ENCODE measurements around the gene MTMR11.

The MTMR11 gene

DNA sequence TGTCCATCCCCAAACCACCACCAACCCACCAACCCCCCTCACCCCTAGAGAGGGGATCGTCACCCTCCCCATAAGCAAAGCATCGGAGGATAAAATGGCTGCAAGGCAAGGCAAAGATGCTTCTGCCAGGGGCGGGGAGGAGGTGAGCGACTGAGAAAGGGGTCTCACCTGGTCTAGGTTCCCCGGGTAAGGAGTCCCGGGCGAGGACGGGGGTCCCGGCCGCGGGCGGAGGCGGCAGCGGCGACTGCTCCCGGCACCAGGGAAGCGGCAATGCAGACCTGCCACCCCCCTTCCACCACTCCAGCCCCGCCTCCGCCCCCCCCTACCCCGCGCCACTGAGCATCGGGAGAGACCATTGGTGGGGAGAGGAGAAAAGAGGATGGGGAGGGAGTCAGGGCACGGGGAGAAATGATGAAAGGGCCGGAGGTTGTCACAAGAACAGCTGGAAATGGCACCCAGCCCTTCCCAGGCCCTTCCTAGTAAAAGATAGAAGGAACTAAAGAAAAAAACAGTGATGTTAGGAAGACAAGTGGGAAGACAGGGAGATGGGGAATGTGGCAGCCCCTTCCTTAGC lies 19.0 kb downstream of the MTMR11 start, which contains the start of gene SV2A:
Gene SV2A, minus strand, starts transcription at position 274 of the 574 bp plus-strand sequence. CDS start 4,004 bp downstream, outside the sequence.
- Histone ChIP-seq H3K4me1 (ENCODE audit: insufficient read depth, low read length) (peaks cover 22% of the 10 kb centered on the region), H3K27ac (ENCODE audit: low read depth, low read length) (no peak within 1 kb of the TSS), H3K9ac (ENCODE audit: low read length) (peak within 1 kb of the TSS; percentile 53)

DNA sequence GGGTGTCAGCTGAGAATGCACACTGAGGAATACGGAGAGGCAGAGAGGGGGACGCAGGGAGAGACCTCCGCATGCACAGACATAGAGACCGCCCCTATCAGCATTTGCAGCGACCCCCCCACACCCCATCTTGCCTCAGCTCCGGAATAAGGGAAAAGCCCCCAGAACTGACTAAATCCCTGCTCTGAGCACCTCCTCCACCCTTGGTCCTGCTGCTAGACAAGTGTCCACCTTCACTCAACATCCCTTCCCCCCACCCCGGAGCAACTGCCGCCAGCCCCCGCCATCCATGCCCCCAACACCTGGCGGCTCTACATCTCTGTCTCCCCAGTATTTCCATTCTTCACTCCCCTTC lies 19.8 kb downstream of the MTMR11 start:
- Histone ChIP-seq H3K4me3 (ENCODE audit: low read depth in 1 of 2, low read length in 2 of 2) (peak overlapping the region in 1 of 2 donors; percentile 88), H3K36me3 (ENCODE audit: insufficient read depth, low read length) (peaks cover 8% of the 10 kb centered on the region), H3K9ac (ENCODE audit: low read length) (no peak overlapping the region), H3K27ac (ENCODE audit: low read depth, low read length) (no peak overlapping the region), H3K27me3 (ENCODE audit: control insufficient read depth in 1 of 2, insufficient read depth in 2 of 2, low read length in 2 of 2) (no peaks in the 10 kb centered on the region), H3K4me1 (ENCODE audit: insufficient read depth, low read length) (peaks cover 22% of the 10 kb centered on the region), H3K9me3 (ENCODE audit: low read length) (no peaks in the 10 kb centered on the region)

More for the DNA sequence above, 19.0 kb downstream of the MTMR11 start, which contains the start of gene SV2A:
- no peaks in the 10 kb centered on the region for H3K9me3 ChIP-seq (ENCODE audit: low read length)
- H3K4me3 ChIP-seq (ENCODE audit: low read depth in 1 of 2, low read length in 2 of 2) = peak within 1 kb of the TSS; percentile 47 to 88
- H3K36me3 ChIP-seq (ENCODE audit: insufficient read depth, low read length) = peaks cover 12% of the 10 kb centered on the region
- H3K27me3 ChIP-seq (ENCODE audit: control insufficient read depth in 1 of 2, insufficient read depth in 2 of 2, low read length in 2 of 2) = no peaks in the 10 kb centered on the region

DNA sequence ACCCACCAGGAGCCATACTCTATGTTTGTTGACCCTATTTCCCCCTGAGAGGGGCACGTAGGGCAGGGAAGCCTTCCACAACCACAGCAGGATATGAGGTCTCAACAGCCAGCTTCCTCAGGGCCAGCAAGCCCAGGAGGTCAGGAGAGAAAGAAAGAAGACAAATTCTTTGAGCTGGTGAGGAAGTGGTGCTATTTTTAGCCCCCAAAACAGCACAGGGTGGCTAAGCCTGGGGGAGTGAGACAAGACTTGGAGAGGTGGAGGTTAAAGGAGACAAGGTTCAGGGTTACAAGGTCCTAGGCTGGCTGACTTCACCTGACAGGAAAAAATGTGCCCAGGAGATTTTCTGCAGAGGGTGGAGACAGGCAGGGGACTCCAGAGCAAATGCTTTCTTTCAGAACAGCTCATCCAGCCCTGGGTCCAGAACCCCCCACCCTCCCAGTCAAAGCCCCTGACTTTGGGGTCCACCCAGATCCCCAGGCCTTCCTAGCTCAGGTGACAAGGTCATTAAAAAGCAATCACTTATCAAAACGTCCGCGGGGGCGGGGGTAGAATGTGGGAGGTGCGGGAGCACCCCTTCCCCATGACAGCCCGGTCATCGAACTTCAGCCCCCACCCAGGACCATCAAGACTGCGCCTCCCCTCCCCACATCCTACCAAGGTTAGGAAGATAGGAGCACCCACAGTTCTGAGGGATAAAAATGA lies 20.3 kb downstream of the MTMR11 start:
- Histone ChIP-seq H3K36me3 (ENCODE audit: insufficient read depth, low read length) (peaks cover 8% of the 10 kb centered on the region), H3K9ac (ENCODE audit: low read length) (no peak overlapping the region), H3K4me3 (ENCODE audit: low read depth in 1 of 2, low read length in 2 of 2) (peak overlapping the region in 1 of 2 donors; percentile 88), H3K27ac (ENCODE audit: low read depth, low read length) (no peak overlapping the region), H3K9me3 (ENCODE audit: low read length) (no peaks in the 10 kb centered on the region), H3K4me1 (ENCODE audit: insufficient read depth, low read length) (peaks cover 22% of the 10 kb centered on the region), H3K27me3 (ENCODE audit: control insufficient read depth in 1 of 2, insufficient read depth in 2 of 2, low read length in 2 of 2) (no peaks in the 10 kb centered on the region)

DNA sequence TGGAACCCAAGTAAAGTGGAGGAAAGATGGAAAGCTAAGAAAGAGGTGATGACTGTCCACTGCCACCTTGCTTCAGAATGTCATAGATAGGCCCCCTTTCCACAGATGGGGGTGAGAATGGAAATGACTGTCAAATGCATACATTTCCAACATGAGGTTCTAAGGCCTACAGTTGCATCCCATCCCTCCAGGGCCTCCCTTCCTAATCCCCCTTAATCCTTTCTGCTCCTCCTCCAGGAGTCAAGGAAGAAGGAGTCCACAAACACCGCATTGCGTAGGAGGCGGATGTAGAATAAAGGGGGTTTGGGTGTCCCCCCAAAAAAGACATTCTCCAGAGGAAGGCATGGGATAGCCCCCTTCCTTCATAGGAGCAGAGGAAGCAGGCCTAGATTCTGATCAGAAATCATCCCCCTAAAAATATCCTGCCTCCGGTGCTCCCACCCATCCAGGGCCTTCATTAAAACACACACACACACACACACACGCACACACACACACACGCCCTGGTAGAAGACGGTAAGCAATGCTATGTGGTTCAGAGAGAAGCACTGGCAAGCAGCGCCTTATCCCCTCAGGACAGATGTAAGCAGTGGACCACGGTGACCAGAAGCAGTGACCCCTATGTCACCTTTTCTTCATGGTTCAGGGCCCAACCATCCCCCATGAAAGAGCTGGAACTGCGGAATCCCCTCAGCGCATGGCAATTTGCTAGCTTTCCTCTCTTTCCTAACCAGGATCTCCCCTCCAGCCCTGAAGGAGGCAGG lies 21.1 kb downstream of the MTMR11 start:
- H3K9ac ChIP-seq (ENCODE audit: low read length) = no peak overlapping the region
- peaks cover 22% of the 10 kb centered on the region for H3K4me1 ChIP-seq (ENCODE audit: insufficient read depth, low read length)
- H3K27ac ChIP-seq (ENCODE audit: low read depth, low read length) = no peak overlapping the region
- H3K4me3 ChIP-seq (ENCODE audit: low read depth in 1 of 2, low read length in 2 of 2) = no peak overlapping the region
- peaks cover 8% of the 10 kb centered on the region for H3K36me3 ChIP-seq (ENCODE audit: insufficient read depth, low read length)
- no peaks in the 10 kb centered on the region for H3K27me3 ChIP-seq (ENCODE audit: control insufficient read depth in 1 of 2, insufficient read depth in 2 of 2, low read length in 2 of 2)
- H3K9me3 ChIP-seq (ENCODE audit: low read length) = no peaks in the 10 kb centered on the region

DNA sequence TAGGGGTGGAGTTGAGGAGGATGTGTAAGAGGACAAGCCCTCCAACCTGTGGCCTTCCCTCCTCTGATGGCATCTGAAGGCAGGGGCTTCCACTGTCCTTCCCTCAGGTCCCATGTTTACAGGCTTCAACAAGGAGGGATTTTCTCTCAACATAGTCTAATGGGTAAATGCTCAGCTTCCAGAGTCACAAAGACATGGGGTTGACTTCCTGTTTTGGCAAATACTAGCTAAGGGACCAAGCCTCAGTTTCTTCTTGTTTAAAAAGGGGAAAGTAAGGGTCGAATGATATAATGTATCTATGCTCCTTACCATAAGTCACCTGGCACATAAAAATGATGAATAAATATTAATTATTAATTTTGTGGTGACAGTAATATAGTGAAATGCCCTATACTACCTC lies 22.1 kb downstream of the MTMR11 start:
- no peak overlapping the region for H3K4me3 ChIP-seq (ENCODE audit: low read depth in 1 of 2, low read length in 2 of 2)
- no peak overlapping the region for H3K27ac ChIP-seq (ENCODE audit: low read depth, low read length)
- H3K9ac ChIP-seq (ENCODE audit: low read length) = no peak overlapping the region
- H3K9me3 ChIP-seq (ENCODE audit: low read length) = no peaks in the 10 kb centered on the region
- H3K36me3 ChIP-seq (ENCODE audit: insufficient read depth, low read length) = peaks cover 8% of the 10 kb centered on the region
- peaks cover 22% of the 10 kb centered on the region for H3K4me1 ChIP-seq (ENCODE audit: insufficient read depth, low read length)
- no peaks in the 10 kb centered on the region for H3K27me3 ChIP-seq (ENCODE audit: control insufficient read depth in 1 of 2, insufficient read depth in 2 of 2, low read length in 2 of 2)

DNA sequence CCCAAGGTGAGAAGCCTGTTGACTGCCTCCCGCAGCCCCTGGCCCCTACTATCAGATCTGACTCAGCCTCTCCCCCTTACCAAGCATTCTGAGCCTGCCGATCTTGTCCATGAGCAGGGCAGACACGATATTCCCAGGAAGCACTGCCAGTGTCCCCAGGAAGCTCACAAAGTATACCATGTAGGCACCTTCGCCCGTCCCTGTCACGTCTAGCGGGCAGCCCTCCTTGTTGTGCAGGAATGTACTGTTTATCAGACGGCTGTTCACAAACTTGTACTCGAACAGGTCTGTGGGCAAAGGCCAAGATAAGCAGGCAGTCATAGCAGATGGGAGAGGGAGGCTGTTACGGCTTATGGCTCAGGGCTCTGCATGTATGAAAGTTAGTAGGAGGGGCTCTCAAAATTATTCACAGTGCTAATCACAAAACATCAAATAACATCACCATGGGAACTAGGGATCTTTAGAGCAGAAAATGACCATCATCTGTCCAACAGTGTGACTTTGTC lies 30.1 kb downstream of the MTMR11 start:
- Histone ChIP-seq H3K27ac (ENCODE audit: low read depth, low read length) (no peak overlapping the region), H3K4me1 (ENCODE audit: insufficient read depth, low read length) (no peaks in the 10 kb centered on the region), H3K9ac (ENCODE audit: low read length) (no peak overlapping the region), H3K9me3 (ENCODE audit: low read length) (no peaks in the 10 kb centered on the region), H3K27me3 (ENCODE audit: control insufficient read depth in 1 of 2, insufficient read depth in 2 of 2, low read length in 2 of 2) (no peaks in the 10 kb centered on the region), H3K36me3 (ENCODE audit: insufficient read depth, low read length) (peaks cover 19% of the 10 kb centered on the region), H3K4me3 (ENCODE audit: low read depth in 1 of 2, low read length in 2 of 2) (no peak overlapping the region)

DNA sequence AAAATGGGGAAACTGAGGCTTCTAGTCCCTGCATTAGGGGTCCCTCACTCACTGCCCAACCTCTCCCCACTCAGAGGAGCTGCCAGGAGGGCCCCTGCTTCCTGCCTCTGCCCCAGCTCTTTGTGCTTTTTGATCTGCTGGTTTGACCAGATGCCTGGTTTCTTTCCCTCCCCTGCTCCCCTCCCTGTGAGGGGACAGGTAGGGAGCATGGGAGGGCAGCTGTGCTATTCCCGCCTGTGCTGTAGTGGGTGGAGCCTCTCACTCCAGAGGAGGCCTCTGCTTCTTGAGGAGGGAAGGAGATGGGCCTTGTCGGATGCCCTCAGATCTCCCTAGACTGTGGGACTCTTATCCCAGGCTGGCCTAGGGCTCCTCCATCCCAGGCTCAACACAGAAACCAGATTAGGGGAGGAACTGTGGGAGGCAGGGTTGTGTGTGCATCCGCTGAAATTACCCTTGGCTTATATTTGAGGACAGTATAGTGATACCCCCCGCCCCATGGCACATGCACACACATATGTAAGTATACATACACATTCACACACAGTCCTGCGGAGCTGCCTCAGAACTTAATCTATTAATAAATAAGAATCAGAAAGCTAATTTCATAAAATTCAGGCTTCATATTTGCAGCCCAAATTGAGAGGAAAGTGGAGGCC lies 32.7 kb downstream of the MTMR11 start:
- Histone ChIP-seq H3K9ac (ENCODE audit: low read length) (no peak overlapping the region), H3K9me3 (ENCODE audit: low read length) (no peaks in the 10 kb centered on the region)

DNA sequence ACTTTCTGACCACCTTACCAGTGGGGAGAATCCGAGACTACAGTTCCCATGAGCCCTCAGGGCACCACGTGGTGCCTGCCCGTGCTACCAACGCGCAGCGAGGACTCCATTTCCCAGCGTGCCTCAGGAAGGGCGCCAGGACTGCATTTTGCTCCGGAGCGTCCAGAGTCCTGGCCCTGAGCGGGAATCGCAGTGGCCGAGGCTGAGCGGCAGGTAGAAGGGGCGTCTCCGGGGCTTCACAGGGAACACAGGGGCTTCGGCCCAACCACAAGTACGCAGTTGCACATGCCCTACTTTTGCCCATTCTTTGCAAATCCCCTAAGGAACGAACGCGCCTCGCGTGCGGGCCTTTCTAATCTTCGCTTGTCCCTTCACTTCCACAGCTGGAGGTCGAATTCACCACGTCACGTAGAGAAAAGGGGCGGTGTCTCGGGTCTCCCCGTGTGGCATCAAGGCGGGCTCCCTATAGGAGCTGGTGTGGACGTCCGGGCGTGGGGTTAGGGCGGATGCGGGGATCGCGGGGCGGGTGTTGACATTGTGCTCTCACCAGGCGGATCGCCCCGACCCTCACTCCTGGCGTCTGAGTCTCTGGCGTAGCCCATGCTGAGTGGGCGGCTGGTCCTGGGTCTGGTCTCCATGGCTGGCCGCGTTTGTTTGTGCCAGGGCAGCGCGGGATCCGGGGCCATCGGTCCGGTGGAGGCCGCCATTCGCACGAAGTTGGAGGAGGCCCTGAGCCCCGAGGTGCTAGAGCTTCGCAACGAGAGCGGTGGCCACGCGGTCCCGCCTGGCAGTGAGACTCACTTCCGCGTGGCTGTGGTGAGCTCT lies 37.0 kb downstream of the MTMR11 start, which contains the start of gene BOLA1:
Gene BOLA1, plus strand, starts transcription at position 109 of the 825 bp plus-strand sequence. Its CDS starts 492 bp downstream, at position 601.
- peak within 1 kb of the TSS; percentile 72 to 96 for H3K4me3 ChIP-seq (ENCODE audit: low read depth in 1 of 2, low read length in 2 of 2)
- no peaks in the 10 kb centered on the region for H3K9me3 ChIP-seq (ENCODE audit: low read length)
- peaks cover 7% of the 10 kb centered on the region for H3K4me1 ChIP-seq (ENCODE audit: insufficient read depth, low read length)
- H3K27ac ChIP-seq (ENCODE audit: low read depth, low read length) = peak within 1 kb of the TSS; percentile 90
- peak within 1 kb of the TSS; percentile 82 for H3K9ac ChIP-seq (ENCODE audit: low read length)
- no peaks in the 10 kb centered on the region for H3K27me3 ChIP-seq (ENCODE audit: control insufficient read depth in 1 of 2, insufficient read depth in 2 of 2, low read length in 2 of 2)
- no peaks in the 10 kb centered on the region for H3K36me3 ChIP-seq (ENCODE audit: insufficient read depth, low read length)

More for the DNA sequence above, 32.7 kb downstream of the MTMR11 start:
- Histone ChIP-seq H3K27me3 (ENCODE audit: control insufficient read depth in 1 of 2, insufficient read depth in 2 of 2, low read length in 2 of 2) (no peaks in the 10 kb centered on the region), H3K27ac (ENCODE audit: low read depth, low read length) (no peak overlapping the region), H3K4me1 (ENCODE audit: insufficient read depth, low read length) (peaks cover 7% of the 10 kb centered on the region), H3K36me3 (ENCODE audit: insufficient read depth, low read length) (peaks cover 17% of the 10 kb centered on the region), H3K4me3 (ENCODE audit: low read depth in 1 of 2, low read length in 2 of 2) (no peak overlapping the region)

DNA sequence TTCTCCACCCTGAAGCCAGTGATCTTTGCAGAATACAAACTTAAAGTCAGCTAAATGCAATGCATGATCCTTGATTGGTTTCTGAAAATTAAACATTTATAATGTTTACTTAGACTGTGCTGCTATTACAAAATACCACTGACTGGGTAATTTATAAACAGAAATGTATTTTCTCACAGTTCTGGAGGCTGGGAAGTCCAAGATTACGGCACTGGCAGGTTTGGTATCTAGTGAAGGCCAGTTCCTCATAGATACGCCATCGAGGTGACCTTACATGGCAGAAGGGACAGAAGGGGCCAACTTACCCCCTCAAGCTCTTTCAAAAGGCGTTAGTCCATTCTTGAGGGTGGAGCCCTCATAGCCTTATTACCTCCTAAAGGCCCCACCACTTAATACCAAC lies 40.1 kb downstream of the MTMR11 start:
- H3K9me3 ChIP-seq (ENCODE audit: low read length) = no peaks in the 10 kb centered on the region
- no peak overlapping the region for H3K9ac ChIP-seq (ENCODE audit: low read length)
- H3K27me3 ChIP-seq (ENCODE audit: control insufficient read depth in 1 of 2, insufficient read depth in 2 of 2, low read length in 2 of 2) = no peaks in the 10 kb centered on the region
- H3K4me1 ChIP-seq (ENCODE audit: insufficient read depth, low read length) = peaks cover 7% of the 10 kb centered on the region
- H3K27ac ChIP-seq (ENCODE audit: low read depth, low read length) = no peak overlapping the region
- H3K4me3 ChIP-seq (ENCODE audit: low read depth in 1 of 2, low read length in 2 of 2) = no peak overlapping the region
- H3K36me3 ChIP-seq (ENCODE audit: insufficient read depth, low read length) = no peaks in the 10 kb centered on the region

DNA sequence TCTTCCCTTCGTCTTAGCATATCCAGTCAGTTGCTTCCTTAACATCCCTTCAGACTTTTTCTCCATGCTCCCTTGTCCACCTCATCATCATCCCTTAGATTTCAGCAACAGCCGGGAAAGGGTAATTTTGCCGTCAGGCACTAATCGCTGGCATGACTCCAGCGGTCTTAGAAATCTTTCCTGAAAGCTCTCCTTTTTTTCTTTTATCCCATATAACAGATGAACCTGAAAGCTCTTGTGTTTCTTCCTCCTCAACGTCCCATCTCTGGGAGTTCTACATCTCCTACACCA lies 47.7 kb downstream of the MTMR11 start:
- H3K36me3 ChIP-seq (ENCODE audit: insufficient read depth, low read length) = no peaks in the 10 kb centered on the region
- H3K4me1 ChIP-seq (ENCODE audit: insufficient read depth, low read length) = peaks cover 9% of the 10 kb centered on the region
- no peaks in the 10 kb centered on the region for H3K27me3 ChIP-seq (ENCODE audit: control insufficient read depth in 1 of 2, insufficient read depth in 2 of 2, low read length in 2 of 2)
- H3K27ac ChIP-seq (ENCODE audit: low read depth, low read length) = peak overlapping the region; percentile 98
- no peaks in the 10 kb centered on the region for H3K9me3 ChIP-seq (ENCODE audit: low read length)
- peak overlapping the region; percentile 87 for H3K9ac ChIP-seq (ENCODE audit: low read length)
- H3K4me3 ChIP-seq (ENCODE audit: low read depth in 1 of 2, low read length in 2 of 2) = peak overlapping the region; percentile 48 to 95

Measured in muscle layer of colon (tissue), 2 donors.